Measurements from ENCODE around the gene LRCH1. TPM values are rescaled to one million over a fixed set of nuclear protein-coding genes. Genes with fewer than 3 reads are reported as not detected.

LRCH1 gene
- total and polyA plus RNA-seq, 2 of the 4 experiments (the other 2 are of a cell fraction): 7.0 to 8.8 TPM

- no peak overlapping the region for H3K4me3 ChIP-seq (ENCODE audit: insufficient read depth, low read depth, low read length)
- H3K9me1 ChIP-seq (ENCODE audit: insufficient read depth, low read length): peaks cover 11% of the 10 kb centered on the region; the same call in 1 of the 2 replicates
- no peak overlapping the region for H3K23ac ChIP-seq (ENCODE audit: low read depth, low read length)
- peak overlapping the region; percentile 4; the same call in 1 of the 2 replicates for H2BK120ac ChIP-seq (ENCODE audit: low read depth, low read length)
- no peak overlapping the region for H3K9ac ChIP-seq (ENCODE audit: low read depth, low read length)
- H4K8ac ChIP-seq (ENCODE audit: low read depth in 2 of 2, low read length in 2 of 2): 0 out of 4 replicates have a peak overlapping the region, but pooled peaks of 1 of the 2 experiments have one; percentile 9
- H3K56ac ChIP-seq (ENCODE audit: extremely low read depth, insufficient read depth, low read length): no peak overlapping the region
- H3K36me3 ChIP-seq (ENCODE audit: control insufficient read depth, insufficient read depth, low read length): no peaks in the 10 kb centered on the region
- no peak overlapping the region for H2AK5ac ChIP-seq (ENCODE audit: low read depth, low read length)
- no peak overlapping the region for H2AK9ac ChIP-seq (replicated peaks; ENCODE audit: low read depth, low read length, poor library complexity)
- H4K5ac ChIP-seq (ENCODE audit: low read depth, low read length): no peak overlapping the region
- DNase-seq (peak; percentile 13), ATAC-seq (ENCODE audit: low read depth) (no peak)
- peaks cover under 1% of the 10 kb centered on the region in 2 experiments; a peak in 3 of 4 replicates for H3K79me1 ChIP-seq (ENCODE audit: low read depth in 1 of 2, low read length in 2 of 2)
- intact Hi-C loops (cut with micrococcal nuclease): no loop called here
- no peak overlapping the region for H3K14ac ChIP-seq (replicated peaks; ENCODE audit: low read depth, low read length)
- TF ChIP-seq, protein P1, sequence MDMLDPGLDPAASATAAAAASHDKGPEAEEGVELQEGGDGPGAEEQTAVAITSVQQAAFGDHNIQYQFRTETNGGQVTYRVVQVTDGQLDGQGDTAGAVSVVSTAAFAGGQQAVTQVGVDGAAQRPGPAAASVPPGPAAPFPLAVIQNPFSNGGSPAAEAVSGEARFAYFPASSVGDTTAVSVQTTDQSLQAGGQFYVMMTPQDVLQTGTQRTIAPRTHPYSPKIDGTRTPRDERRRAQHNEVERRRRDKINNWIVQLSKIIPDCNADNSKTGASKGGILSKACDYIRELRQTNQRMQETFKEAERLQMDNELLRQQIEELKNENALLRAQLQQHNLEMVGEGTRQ (IDR thresholded peaks at IDR 0.05; ENCODE audit: low read depth, low read length): no peak
- TF ChIP-seq CEBPB (IDR thresholded peaks at IDR 0.05; ENCODE audit: low read depth, low read length) (no peak), SMC3 (IDR thresholded peaks at IDR 0.05; ENCODE audit: low read depth, low read length) (no peak), POLR2A (IDR thresholded peaks at IDR 0.05; ENCODE audit: low read depth, low read length) (no peak), CHD1 (IDR thresholded peaks at IDR 0.05; ENCODE audit: low read depth, low read length) (no peak), FOS (IDR thresholded peaks at IDR 0.05; ENCODE audit: low read depth, low read length) (no peak), BHLHE40 (IDR thresholded peaks at IDR 0.05; ENCODE audit: low read depth, low read length) (no peak), MAFK (IDR thresholded peaks at IDR 0.05; ENCODE audit: low read depth, low read length) (no peak), RCOR1 (IDR thresholded peaks at IDR 0.05; ENCODE audit: insufficient replicate concordance, low read length) (no peak), RAD21 (IDR thresholded peaks at IDR 0.05; ENCODE audit: low read length) (no peak), RFX5 (IDR thresholded peaks at IDR 0.05; ENCODE audit: low read depth, low read length) (no peak), MXI1 (IDR thresholded peaks at IDR 0.05; ENCODE audit: borderline replicate concordance, low read depth, low read length) (no peak), MAZ (IDR thresholded peaks at IDR 0.05; ENCODE audit: borderline replicate concordance, low read depth, low read length) (no peak), NFE2L2 (IDR thresholded peaks at IDR 0.05; ENCODE audit: low read depth, low read length) (no peak)
- TF ChIP-seq, protein P2, sequence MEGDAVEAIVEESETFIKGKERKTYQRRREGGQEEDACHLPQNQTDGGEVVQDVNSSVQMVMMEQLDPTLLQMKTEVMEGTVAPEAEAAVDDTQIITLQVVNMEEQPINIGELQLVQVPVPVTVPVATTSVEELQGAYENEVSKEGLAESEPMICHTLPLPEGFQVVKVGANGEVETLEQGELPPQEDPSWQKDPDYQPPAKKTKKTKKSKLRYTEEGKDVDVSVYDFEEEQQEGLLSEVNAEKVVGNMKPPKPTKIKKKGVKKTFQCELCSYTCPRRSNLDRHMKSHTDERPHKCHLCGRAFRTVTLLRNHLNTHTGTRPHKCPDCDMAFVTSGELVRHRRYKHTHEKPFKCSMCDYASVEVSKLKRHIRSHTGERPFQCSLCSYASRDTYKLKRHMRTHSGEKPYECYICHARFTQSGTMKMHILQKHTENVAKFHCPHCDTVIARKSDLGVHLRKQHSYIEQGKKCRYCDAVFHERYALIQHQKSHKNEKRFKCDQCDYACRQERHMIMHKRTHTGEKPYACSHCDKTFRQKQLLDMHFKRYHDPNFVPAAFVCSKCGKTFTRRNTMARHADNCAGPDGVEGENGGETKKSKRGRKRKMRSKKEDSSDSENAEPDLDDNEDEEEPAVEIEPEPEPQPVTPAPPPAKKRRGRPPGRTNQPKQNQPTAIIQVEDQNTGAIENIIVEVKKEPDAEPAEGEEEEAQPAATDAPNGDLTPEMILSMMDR (conservative IDR thresholded peaks at IDR 0.05; ENCODE audit: low read depth, low read length): no peak
- TF ChIP-seq, protein P3, sequence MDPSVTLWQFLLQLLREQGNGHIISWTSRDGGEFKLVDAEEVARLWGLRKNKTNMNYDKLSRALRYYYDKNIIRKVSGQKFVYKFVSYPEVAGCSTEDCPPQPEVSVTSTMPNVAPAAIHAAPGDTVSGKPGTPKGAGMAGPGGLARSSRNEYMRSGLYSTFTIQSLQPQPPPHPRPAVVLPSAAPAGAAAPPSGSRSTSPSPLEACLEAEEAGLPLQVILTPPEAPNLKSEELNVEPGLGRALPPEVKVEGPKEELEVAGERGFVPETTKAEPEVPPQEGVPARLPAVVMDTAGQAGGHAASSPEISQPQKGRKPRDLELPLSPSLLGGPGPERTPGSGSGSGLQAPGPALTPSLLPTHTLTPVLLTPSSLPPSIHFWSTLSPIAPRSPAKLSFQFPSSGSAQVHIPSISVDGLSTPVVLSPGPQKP (IDR thresholded peaks at IDR 0.05; ENCODE audit: borderline replicate concordance, low read depth, low read length): no peak
- H3K18ac ChIP-seq (ENCODE audit: low read depth, low read length): no peak overlapping the region; the same call in 1 of the 2 replicates
- no peak overlapping the region for H3K4me2 ChIP-seq (ENCODE audit: low read depth, low read length)
- H3K27ac ChIP-seq (ENCODE audit: insufficient read depth, low read length): no peak overlapping the region
- no peak overlapping the region for H3K4ac ChIP-seq (ENCODE audit: low read depth, low read length)
- ChIA-PET CTCF (no interaction called here), POLR2A (ENCODE audit: unreplicated experiment) (no interaction called here)
- WGBS, 2 experiments (ENCODE audit: extremely low coverage in 2 of 2, insufficient read length in 1 of 2): no CpG with 5 or more reads among the region's 1 CpG
- H4K91ac ChIP-seq (ENCODE audit: insufficient read depth, low read depth, low read length): no peak overlapping the region
- in situ Hi-C loops (cut with MboI; ENCODE audit: low sequenced_read_pairs): no loop called here
- H2BK15ac ChIP-seq (ENCODE audit: low read depth, low read length): 0 out of 3 replicates have a peak overlapping the region, but pooled peaks have one; percentile 0
- H4K20me1 ChIP-seq (ENCODE audit: insufficient read depth, low read length): no peaks in the 10 kb centered on the region; the same call in 1 of the 2 replicates
- no peak overlapping the region for H2AFZ ChIP-seq (replicated peaks; ENCODE audit: low read length, poor library complexity)
- dilution Hi-C loops (cut with HindIII; ENCODE audit: low sequenced_read_pairs, unreplicated experiment): no loop called here
- H3K27me3 ChIP-seq (ENCODE audit: control insufficient read depth, insufficient read depth, low read length): no peaks in the 10 kb centered on the region
- no TSS peak for BruUV-seq (replicated peaks)
- peaks cover 12% of the 10 kb centered on the region for H3K4me1 ChIP-seq (ENCODE audit: control insufficient read depth, insufficient read depth, low read length)
- H2BK5ac ChIP-seq (ENCODE audit: low read depth, low read length, poor library complexity, severe bottlenecking): peak overlapping the region; percentile 18
- no peak overlapping the region for H2BK20ac ChIP-seq (ENCODE audit: low read depth, low read length)
- no peaks in the 10 kb centered on the region for H3K9me3 ChIP-seq (ENCODE audit: control insufficient read depth, insufficient read depth, low read length)
Observed at GRCh38 chr13:46801858-46802257, 248.9 kb downstream of the LRCH1 start.
